Nephron (organoid): ENCODE measurements around the gene AAK1.
"Not testable (repeated sequence)": the region's sequence is repeated elsewhere in the genome, so short reads cannot be mapped to it uniquely, and the experiment has no call there.

Experiments
- H3K27ac Mint-ChIP-seq, 3 experiments: 2 replicates each; pipeline ENCODE4 v1.8.0; 2020; ENCODE audit warnings: mixed read lengths in 3 of 3, mild to moderate bottlenecking in 2 of 3, moderate library complexity in 1 of 3
- H3K27me3 Mint-ChIP-seq: 2 replicates; pipeline ENCODE4 v1.8.0; 2021; ENCODE audit warnings: low read depth, mild to moderate bottlenecking, moderate library complexity, mixed read lengths
- H3K36me3 Mint-ChIP-seq: 2 replicates; pipeline ENCODE4 v1.8.0; 2020; ENCODE audit warnings: low read depth, mixed read lengths
- H3K4me1 Mint-ChIP-seq: 2 replicates; pipeline ENCODE4 v1.8.0; 2020; ENCODE audit warnings: mixed read lengths
- H3K4me3 Mint-ChIP-seq, 3 experiments: 2 replicates each; pipeline ENCODE4 v1.8.0; 2020; ENCODE audit warnings: mild to moderate bottlenecking in 3 of 3, mixed read lengths in 3 of 3, moderate library complexity in 2 of 3
- H3K9me3 Mint-ChIP-seq: 2 replicates; pipeline ENCODE4 v1.8.0; 2020; ENCODE audit warnings: mixed read lengths
- TF ChIP-seq, protein P1 (sequence below), 3 experiments: fragments of 200-600 bp; sonication (generic); IDR thresholded peaks; one replicate each; pipeline ENCODE4 v1.5.0; 2021; ENCODE audit warnings: antibody characterized with exemption in 3 of 3; ENCODE audit not compliant: unreplicated experiment in 3 of 3

The AAK1 gene

GRCh38 chr2:69677914-69678313 lies 34.4 kb upstream of the AAK1 start:
- TF ChIP-seq, protein P1, sequence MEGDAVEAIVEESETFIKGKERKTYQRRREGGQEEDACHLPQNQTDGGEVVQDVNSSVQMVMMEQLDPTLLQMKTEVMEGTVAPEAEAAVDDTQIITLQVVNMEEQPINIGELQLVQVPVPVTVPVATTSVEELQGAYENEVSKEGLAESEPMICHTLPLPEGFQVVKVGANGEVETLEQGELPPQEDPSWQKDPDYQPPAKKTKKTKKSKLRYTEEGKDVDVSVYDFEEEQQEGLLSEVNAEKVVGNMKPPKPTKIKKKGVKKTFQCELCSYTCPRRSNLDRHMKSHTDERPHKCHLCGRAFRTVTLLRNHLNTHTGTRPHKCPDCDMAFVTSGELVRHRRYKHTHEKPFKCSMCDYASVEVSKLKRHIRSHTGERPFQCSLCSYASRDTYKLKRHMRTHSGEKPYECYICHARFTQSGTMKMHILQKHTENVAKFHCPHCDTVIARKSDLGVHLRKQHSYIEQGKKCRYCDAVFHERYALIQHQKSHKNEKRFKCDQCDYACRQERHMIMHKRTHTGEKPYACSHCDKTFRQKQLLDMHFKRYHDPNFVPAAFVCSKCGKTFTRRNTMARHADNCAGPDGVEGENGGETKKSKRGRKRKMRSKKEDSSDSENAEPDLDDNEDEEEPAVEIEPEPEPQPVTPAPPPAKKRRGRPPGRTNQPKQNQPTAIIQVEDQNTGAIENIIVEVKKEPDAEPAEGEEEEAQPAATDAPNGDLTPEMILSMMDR (IDR thresholded peaks at IDR 0.05; ENCODE audit: unreplicated experiment in 3 of 3): no peak
- no peak overlapping the region for H3K4me3 Mint-ChIP-seq
- no peaks in the 10 kb centered on the region for H3K27me3 Mint-ChIP-seq
- no peaks in the 10 kb centered on the region for H3K36me3 Mint-ChIP-seq
- no peaks in the 10 kb centered on the region for H3K9me3 Mint-ChIP-seq
- no peaks in the 10 kb centered on the region for H3K4me1 Mint-ChIP-seq
- no peak overlapping the region for H3K27ac Mint-ChIP-seq

GRCh38 chr2:69676146-69676545 lies 32.6 kb upstream of the AAK1 start:
- Mint-ChIP-seq H3K27me3 (no peaks in the 10 kb centered on the region), H3K36me3 (no peaks in the 10 kb centered on the region), H3K9me3 (no peaks in the 10 kb centered on the region), H3K27ac (no peak overlapping the region), H3K4me3 (no peak overlapping the region), H3K4me1 (no peaks in the 10 kb centered on the region)
- TF ChIP-seq, protein P1 (IDR thresholded peaks at IDR 0.05; ENCODE audit: unreplicated experiment in 3 of 3): no peak

DNA sequence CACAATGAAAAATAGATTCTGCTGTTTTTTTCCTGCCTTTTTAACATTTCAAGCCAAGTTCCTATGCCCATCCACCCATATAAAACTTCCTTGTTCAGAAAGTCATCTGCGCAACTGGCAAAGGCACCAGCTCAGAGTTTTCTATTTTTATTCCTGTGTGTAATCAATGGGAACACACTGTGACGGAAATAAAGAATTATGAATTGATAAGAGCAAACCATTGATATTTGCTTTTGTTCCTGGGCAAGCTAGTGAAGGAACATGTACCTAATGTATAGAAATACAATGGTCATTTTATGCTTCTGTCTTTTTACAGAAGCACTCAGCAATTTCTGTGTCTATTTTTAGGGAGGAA lies 30.8 kb upstream of the AAK1 start:
- Mint-ChIP-seq H3K4me1 (no peaks in the 10 kb centered on the region), H3K27me3 (no peaks in the 10 kb centered on the region), H3K36me3 (no peaks in the 10 kb centered on the region), H3K27ac (no peak overlapping the region), H3K4me3 (no peak overlapping the region), H3K9me3 (peaks cover 3% of the 10 kb centered on the region)
- TF ChIP-seq, protein P1 (IDR thresholded peaks at IDR 0.05; ENCODE audit: unreplicated experiment in 3 of 3): no peak

GRCh38 chr2:69673098-69673497 lies 29.6 kb upstream of the AAK1 start:
- not testable (repeated sequence) for H3K4me1 Mint-ChIP-seq, H3K4me3 Mint-ChIP-seq, H3K27ac Mint-ChIP-seq, H3K9me3 Mint-ChIP-seq, H3K36me3 Mint-ChIP-seq, H3K27me3 Mint-ChIP-seq

- no peaks in the 10 kb centered on the region for H3K4me1 Mint-ChIP-seq
- H3K27ac Mint-ChIP-seq: no peak overlapping the region
- no peak overlapping the region for H3K4me3 Mint-ChIP-seq
- H3K36me3 Mint-ChIP-seq: no peaks in the 10 kb centered on the region
- TF ChIP-seq, protein P1 (IDR thresholded peaks at IDR 0.05; ENCODE audit: unreplicated experiment in 3 of 3): no peak
- peaks cover 4% of the 10 kb centered on the region for H3K27me3 Mint-ChIP-seq
- peaks cover 3% of the 10 kb centered on the region for H3K9me3 Mint-ChIP-seq
Observed at GRCh38 chr2:69669666-69670065, 26.1 kb upstream of the AAK1 start.

GRCh38 chr2:69668598-69668997 lies 25.1 kb upstream of the AAK1 start:
- Mint-ChIP-seq H3K27ac (no peak overlapping the region), H3K9me3 (peaks cover 9% of the 10 kb centered on the region), H3K27me3 (peaks cover 4% of the 10 kb centered on the region), H3K4me1 (no peaks in the 10 kb centered on the region), H3K4me3 (no peak overlapping the region), H3K36me3 (no peaks in the 10 kb centered on the region)
- TF ChIP-seq, protein P1 (IDR thresholded peaks at IDR 0.05; ENCODE audit: unreplicated experiment in 3 of 3): no peak
